NCI-H1930 (cell line): ENCODE measurements around the gene CFAP210.
"Not testable (repeated sequence)": the region's sequence is repeated elsewhere in the genome, so short reads cannot be mapped to it uniquely, and the experiment has no call there.

Experiments used
- DNase-seq, 2 experiments: peaks; one replicate each; lab custom pipeline; 2025; lab: John Stamatoyannopoulos, UW

CFAP210 gene

GRCh38 chr2:169712791-169713227, 18.6 kb upstream of the CFAP210 start:
- no peak for DNase-seq

GRCh38 chr2:169711751-169712509, 17.7 kb upstream of the CFAP210 start:
- DNase-seq: no peak

GRCh38 chr2:169709981-169710380, 15.8 kb upstream of the CFAP210 start:
- no peak for DNase-seq

- no peak for DNase-seq
Observed at GRCh38 chr2:169709331-169709730, 15.1 kb upstream of the CFAP210 start.

GRCh38 chr2:169707626-169708025, 13.4 kb upstream of the CFAP210 start:
- DNase-seq: no peak

DNA sequence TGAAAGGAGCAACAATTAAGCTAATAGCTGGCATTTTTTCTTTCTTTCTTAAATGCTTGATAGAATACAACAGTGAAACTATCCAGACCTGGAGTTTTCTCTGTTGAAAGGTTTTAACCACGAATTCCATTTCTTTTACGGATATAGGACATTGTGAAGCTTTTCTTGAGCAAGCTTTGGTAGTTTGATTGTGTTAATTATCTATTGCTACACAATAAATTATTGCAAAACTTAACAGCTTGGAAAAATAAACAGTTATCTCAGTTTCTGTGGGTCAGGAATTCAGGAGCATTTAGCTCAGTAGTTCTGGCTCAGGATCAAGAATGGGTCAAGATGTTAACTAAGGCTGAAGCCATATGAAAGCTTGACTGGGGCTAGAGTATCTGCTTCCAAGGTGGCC, 11.7 kb upstream of the CFAP210 start:
- no peak for DNase-seq

DNA sequence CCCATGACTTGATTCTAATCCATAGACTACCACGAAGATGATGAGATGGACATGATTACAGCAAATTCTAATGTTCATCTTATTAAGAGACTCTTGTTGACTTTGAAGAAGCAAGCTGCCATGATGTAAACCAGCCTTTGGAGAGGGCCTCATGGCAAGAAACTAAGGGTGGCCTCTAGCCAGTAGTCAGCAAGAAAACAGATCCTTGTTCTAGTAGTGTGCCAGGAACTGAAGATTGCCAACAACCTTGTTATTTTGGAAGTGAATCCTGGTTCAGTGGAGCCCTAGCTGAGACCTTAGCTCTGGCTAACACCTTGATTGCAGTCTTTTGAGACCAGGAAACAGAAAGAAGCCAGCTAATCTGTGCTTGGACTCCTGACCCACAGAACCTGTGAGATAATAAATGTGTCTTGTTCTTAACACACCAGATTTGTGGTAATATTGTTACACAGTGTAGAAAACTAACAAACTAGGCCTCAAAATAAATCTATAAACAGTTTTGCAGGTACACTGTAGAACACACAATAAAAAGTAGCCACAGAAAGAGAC, 10.0 kb upstream of the CFAP210 start:
- DNase-seq: no peak

DNA sequence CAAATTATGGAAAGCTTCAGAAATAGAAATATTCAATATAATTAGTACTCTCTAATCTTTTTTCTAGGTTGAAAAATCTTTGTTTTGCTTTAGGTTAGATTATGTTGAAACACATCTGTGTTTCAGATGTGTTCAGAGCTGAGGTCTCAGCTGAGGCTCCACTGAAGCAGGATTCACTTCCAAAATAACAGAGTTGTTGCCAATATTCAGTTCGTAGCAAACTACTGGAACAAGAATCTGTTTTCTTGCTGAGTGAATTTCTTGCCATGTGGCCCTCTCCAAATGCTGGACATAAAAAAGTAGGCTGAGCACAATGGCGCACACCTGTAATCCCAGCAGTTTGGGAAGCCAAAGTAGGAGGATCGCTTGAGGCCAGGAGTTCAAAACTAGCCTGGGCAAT, 8.8 kb upstream of the CFAP210 start:
- no peak for DNase-seq

GRCh38 chr2:169699173-169699572, 5.0 kb upstream of the CFAP210 start:
- DNase-seq: not testable (repeated sequence)

GRCh38 chr2:169696381-169696780, 2.2 kb upstream of the CFAP210 start:
- DNase-seq: no peak

GRCh38 chr2:169694894-169695260, 672 bp upstream of the CFAP210 start:
- no peak for DNase-seq

DNA sequence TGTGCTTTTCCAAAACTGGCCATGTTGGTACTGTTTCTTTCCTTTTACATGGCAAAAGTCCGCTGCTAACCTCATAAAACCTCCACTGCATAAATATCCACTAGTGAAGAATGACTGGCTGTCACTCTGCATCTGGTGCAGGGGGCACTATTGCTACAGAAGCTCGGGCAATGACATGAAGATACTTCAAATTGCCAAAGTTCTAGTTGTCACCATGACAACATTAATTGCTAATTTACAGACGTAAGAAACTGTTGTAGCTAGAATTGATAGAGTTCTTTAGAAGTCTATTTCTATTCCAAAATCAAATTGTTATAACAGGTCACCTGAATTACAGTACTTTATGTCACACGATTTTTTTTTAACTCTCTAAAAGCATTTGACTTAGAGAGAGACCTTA, 845 bp downstream of the CFAP210 start:
- DNase-seq: no peak

DNA sequence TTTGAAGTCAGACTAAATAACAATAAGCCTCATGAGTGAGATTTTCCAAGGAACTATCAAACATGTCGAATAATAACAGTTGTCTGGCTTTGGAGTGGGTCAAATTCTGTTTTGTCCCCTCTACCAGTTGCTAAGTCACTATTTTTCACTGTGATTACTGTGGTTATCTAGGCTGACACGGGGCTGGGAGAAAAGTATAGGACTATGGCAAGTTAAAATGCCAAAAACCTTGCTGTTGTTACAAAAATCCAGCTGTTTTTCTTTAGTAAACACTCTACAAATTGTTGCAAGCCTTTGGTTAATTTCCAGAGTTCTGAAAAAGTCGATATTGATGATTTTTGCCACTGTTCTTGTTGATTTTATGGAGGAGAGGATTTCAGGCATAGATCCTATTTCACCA, 1.5 kb downstream of the CFAP210 start:
- no peak for DNase-seq

DNA sequence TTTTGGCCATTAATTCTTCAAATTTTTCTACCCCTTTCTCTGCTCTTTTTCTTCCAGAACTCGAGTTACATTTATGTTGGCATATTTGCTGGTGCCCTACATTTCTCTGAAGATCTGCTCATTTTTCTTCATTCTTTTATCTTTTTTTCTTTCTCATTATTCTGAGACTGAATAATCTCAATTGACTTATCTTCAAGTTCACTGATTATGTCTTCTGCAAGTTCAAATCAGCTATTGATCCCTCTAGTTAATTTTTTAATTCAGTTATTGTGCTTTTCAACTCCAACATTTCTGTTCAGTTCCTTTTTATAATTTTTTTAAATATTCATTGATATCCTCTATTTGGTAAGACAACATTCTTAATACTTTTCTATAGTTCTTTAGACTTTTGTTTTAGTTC, 3.2 kb downstream of the CFAP210 start:
- no peak for DNase-seq

- not testable (repeated sequence) for DNase-seq
Observed at GRCh38 chr2:169687943-169688342, 6.3 kb downstream of the CFAP210 start.

- not testable (repeated sequence) for DNase-seq
Observed at GRCh38 chr2:169686825-169687224, 7.4 kb downstream of the CFAP210 start.

GRCh38 chr2:169684712-169685111, 9.5 kb downstream of the CFAP210 start:
- not testable (repeated sequence) for DNase-seq

- DNase-seq: no peak
Observed at GRCh38 chr2:169684135-169684565, 10.1 kb downstream of the CFAP210 start.

DNA sequence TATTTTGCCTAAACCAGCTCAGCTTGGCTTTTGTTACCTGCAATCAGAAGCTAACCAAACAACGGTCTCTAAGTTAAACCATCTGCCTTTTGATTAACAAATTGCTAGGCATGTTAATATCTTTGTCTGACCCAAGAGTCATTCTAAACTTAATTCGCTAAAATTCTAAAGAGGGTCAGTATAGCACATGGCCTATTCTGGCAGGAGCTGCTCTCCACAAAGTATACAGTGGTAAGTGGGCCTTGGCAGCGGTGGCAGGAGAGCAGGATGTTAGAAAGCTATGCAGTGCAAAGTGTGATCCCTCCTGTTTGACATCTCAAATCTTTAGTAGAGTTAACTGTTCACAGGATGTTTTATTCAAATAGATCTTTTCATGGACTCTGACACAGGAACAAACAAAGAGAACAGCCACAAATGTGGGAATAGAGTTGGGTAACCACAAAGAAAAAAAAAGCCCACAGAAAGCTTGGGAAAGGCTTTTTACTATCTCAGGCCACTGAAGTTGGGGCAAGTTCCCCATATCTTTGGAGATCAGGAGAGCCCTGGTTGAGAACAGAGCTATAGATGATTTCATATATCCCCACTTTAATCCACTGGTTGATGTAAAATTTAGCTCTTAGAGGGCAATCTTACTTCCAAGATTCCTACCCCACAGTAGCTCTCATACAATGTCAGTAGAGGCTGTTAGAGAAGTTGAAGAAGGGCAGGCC, 10.6 kb downstream of the CFAP210 start:
- DNase-seq: no peak

DNA sequence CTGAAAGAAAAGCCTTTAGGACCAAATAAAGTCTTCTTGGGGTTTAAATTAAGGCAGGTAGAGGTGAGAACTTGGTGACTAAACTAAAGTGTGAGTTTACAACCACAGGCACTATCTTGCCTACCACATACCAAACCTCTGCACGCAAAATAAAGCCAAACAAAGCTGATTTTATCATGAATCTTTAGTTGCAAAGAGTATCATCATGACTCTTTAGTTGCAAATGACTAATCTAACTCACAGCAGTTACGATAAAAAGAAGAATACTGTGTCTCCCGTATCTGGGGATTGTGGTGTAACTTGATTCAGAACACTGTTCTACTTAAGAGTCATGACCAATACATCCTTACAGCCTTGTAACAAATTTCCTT, 11.2 kb downstream of the CFAP210 start:
- DNase-seq: no peak

- no peak for DNase-seq
Observed at GRCh38 chr2:169676850-169677249, 17.4 kb downstream of the CFAP210 start.

DNA sequence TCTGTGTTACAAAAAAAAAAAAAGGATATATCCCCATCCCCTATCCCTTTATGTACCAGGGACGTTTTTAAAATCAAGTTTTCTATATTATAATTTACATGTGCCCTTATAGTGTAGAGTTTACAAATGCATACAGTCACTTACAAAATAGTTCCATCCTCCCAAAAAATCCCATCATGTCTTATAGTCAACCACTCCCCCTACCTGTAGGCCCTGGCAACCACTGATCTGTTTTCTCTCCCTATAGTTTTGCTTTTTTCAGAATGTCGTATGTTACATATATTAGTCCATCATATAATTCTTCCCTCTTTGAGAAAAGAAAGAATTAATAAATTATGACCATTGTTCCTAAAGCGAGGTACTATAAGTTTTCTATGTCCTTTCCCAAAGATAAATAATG, 17.8 kb downstream of the CFAP210 start:
- no peak for DNase-seq

DNA sequence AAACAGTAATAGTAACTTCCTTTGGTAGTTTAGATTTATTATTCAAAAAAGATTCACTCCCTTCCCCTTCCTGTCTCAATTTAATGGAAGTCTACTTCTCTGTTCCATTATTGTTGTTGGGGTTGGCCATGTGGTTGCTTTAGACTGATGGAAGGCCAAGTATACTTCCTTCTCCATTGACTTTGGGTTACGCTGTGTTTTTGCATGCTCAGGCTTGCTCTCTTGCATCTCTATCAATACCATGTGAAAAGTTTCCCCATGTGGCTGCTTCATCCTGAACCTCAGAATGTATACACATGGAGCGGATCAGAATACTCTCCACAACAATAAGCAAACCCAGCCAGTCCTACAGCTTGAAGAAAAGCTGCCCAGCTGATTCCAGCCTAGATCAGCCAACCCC, 20.3 kb downstream of the CFAP210 start:
- no peak for DNase-seq
